Activated naive CD4-positive, alpha-beta T cell treated with anti-CD3 and anti-CD28 coated beads, Interleukin-2, amount 50 U/mL, for 24 hours (primary cell): ENCODE measurements around the gene CRYBA2.

Experiments used
- H3K27ac Mint-ChIP-seq: one replicate; pipeline ENCODE4 v1.8.0; 2021; ENCODE audit warnings: mild to moderate bottlenecking, mixed read lengths
- H3K27me3 Mint-ChIP-seq: one replicate; pipeline ENCODE4 v1.8.0; 2021; ENCODE audit warnings: mixed read lengths
- H3K36me3 Mint-ChIP-seq: one replicate; pipeline ENCODE4 v1.8.0; 2021; ENCODE audit warnings: mixed read lengths
- H3K4me1 Mint-ChIP-seq: one replicate; pipeline ENCODE4 v1.8.0; 2021; ENCODE audit warnings: mixed read lengths
- H3K4me3 Mint-ChIP-seq: one replicate; pipeline ENCODE4 v1.8.0; 2021; ENCODE audit warnings: mild to moderate bottlenecking, mixed read lengths
- H3K9me3 Mint-ChIP-seq: one replicate; pipeline ENCODE4 v1.8.0; 2021; ENCODE audit warnings: mixed read lengths

CRYBA2 gene

GRCh38 chr2:218995972-218996711 is 2.9 kb upstream of the CRYBA2 start:
- H3K4me1 Mint-ChIP-seq, result peaks cover 7% of the 10 kb centered on the region
- no peaks in the 10 kb centered on the region for H3K9me3 Mint-ChIP-seq
- H3K27ac Mint-ChIP-seq, result no peak overlapping the region
- no peaks in the 10 kb centered on the region for H3K36me3 Mint-ChIP-seq
- peak overlapping the region; percentile 47 for H3K4me3 Mint-ChIP-seq
- H3K27me3 Mint-ChIP-seq, result peaks cover 51% of the 10 kb centered on the region

- no peaks in the 10 kb centered on the region for H3K9me3 Mint-ChIP-seq
- no peaks in the 10 kb centered on the region for H3K36me3 Mint-ChIP-seq
- peaks cover 55% of the 10 kb centered on the region for H3K27me3 Mint-ChIP-seq
- H3K27ac Mint-ChIP-seq, result no peak overlapping the region
- peaks cover 7% of the 10 kb centered on the region for H3K4me1 Mint-ChIP-seq
- H3K4me3 Mint-ChIP-seq, result no peak overlapping the region
These were observed 2.3 kb upstream of the CRYBA2 start for GRCh38 chr2:218995561-218995960.

GRCh38 chr2:218992703-218993344 is 398 bp downstream of the CRYBA2 start:
- Mint-ChIP-seq H3K9me3 (no peaks in the 10 kb centered on the region), H3K4me1 (peaks cover 7% of the 10 kb centered on the region), H3K36me3 (no peaks in the 10 kb centered on the region), H3K4me3 (no peak overlapping the region), H3K27ac (no peak overlapping the region), H3K27me3 (peaks cover 57% of the 10 kb centered on the region)

GRCh38 chr2:218992196-218992595 is 1.0 kb downstream of the CRYBA2 start:
- H3K36me3 Mint-ChIP-seq, result no peaks in the 10 kb centered on the region
- H3K4me3 Mint-ChIP-seq, result peak overlapping the region; percentile 16
- H3K27ac Mint-ChIP-seq, result no peak overlapping the region
- peaks cover 60% of the 10 kb centered on the region for H3K27me3 Mint-ChIP-seq
- no peaks in the 10 kb centered on the region for H3K9me3 Mint-ChIP-seq
- H3K4me1 Mint-ChIP-seq, result peaks cover 7% of the 10 kb centered on the region

- no peak overlapping the region for H3K27ac Mint-ChIP-seq
- H3K4me3 Mint-ChIP-seq, result peak overlapping the region; percentile 16
- peaks cover 62% of the 10 kb centered on the region for H3K27me3 Mint-ChIP-seq
- H3K9me3 Mint-ChIP-seq, result no peaks in the 10 kb centered on the region
- peaks cover 7% of the 10 kb centered on the region for H3K4me1 Mint-ChIP-seq
- H3K36me3 Mint-ChIP-seq, result no peaks in the 10 kb centered on the region
These were observed 1.5 kb downstream of the CRYBA2 start for GRCh38 chr2:218991674-218992168.

GRCh38 chr2:218990612-218991011 is 2.6 kb downstream of the CRYBA2 start:
- peaks cover 4% of the 10 kb centered on the region for H3K4me1 Mint-ChIP-seq
- H3K27me3 Mint-ChIP-seq, result peaks cover 67% of the 10 kb centered on the region
- no peaks in the 10 kb centered on the region for H3K9me3 Mint-ChIP-seq
- no peak overlapping the region for H3K4me3 Mint-ChIP-seq
- H3K36me3 Mint-ChIP-seq, result no peaks in the 10 kb centered on the region
- no peak overlapping the region for H3K27ac Mint-ChIP-seq

GRCh38 chr2:218990052-218990451 is 3.2 kb downstream of the CRYBA2 start:
- Mint-ChIP-seq H3K27me3 (peaks cover 62% of the 10 kb centered on the region), H3K4me1 (no peaks in the 10 kb centered on the region), H3K9me3 (no peaks in the 10 kb centered on the region), H3K36me3 (no peaks in the 10 kb centered on the region), H3K27ac (no peak overlapping the region), H3K4me3 (no peak overlapping the region)

GRCh38 chr2:218988650-218989049 is 4.6 kb downstream of the CRYBA2 start:
- Mint-ChIP-seq H3K4me1 (peaks cover 5% of the 10 kb centered on the region), H3K27me3 (peaks cover 58% of the 10 kb centered on the region), H3K9me3 (no peaks in the 10 kb centered on the region), H3K4me3 (no peak overlapping the region), H3K36me3 (no peaks in the 10 kb centered on the region), H3K27ac (no peak overlapping the region)

GRCh38 chr2:218988164-218988563 is 5.1 kb downstream of the CRYBA2 start:
- Mint-ChIP-seq H3K36me3 (no peaks in the 10 kb centered on the region), H3K4me1 (peaks cover 10% of the 10 kb centered on the region), H3K9me3 (no peaks in the 10 kb centered on the region), H3K27me3 (peaks cover 62% of the 10 kb centered on the region), H3K27ac (no peak overlapping the region), H3K4me3 (no peak overlapping the region)

- Mint-ChIP-seq H3K36me3 (no peaks in the 10 kb centered on the region), H3K27me3 (peaks cover 58% of the 10 kb centered on the region), H3K4me1 (peaks cover 17% of the 10 kb centered on the region), H3K27ac (no peak overlapping the region), H3K4me3 (no peak overlapping the region), H3K9me3 (no peaks in the 10 kb centered on the region)
These were observed 7.0 kb downstream of the CRYBA2 start for GRCh38 chr2:218986148-218986761.

- Mint-ChIP-seq H3K27ac (no peak overlapping the region), H3K4me1 (peaks cover 23% of the 10 kb centered on the region), H3K9me3 (no peaks in the 10 kb centered on the region), H3K27me3 (peaks cover 55% of the 10 kb centered on the region), H3K4me3 (no peak overlapping the region), H3K36me3 (no peaks in the 10 kb centered on the region)
These were observed 7.7 kb downstream of the CRYBA2 start for GRCh38 chr2:218985325-218986091.

GRCh38 chr2:218985021-218985324 is 8.2 kb downstream of the CRYBA2 start, which contains the start of gene FEV:
Gene FEV (minus strand): TSS chr2:218985184. CDS start chr2:218985075, 109 bp downstream.
- H3K4me1 Mint-ChIP-seq, result peaks cover 26% of the 10 kb centered on the region
- peaks cover 54% of the 10 kb centered on the region for H3K27me3 Mint-ChIP-seq
- no peaks in the 10 kb centered on the region for H3K36me3 Mint-ChIP-seq
- H3K9me3 Mint-ChIP-seq, result no peaks in the 10 kb centered on the region
- H3K4me3 Mint-ChIP-seq, result peak within 1 kb of the TSS; percentile 47
- peak within 1 kb of the TSS; percentile 59 for H3K27ac Mint-ChIP-seq

- Mint-ChIP-seq H3K27ac (peak overlapping the region; percentile 59), H3K4me3 (peak overlapping the region; percentile 47), H3K4me1 (peaks cover 31% of the 10 kb centered on the region), H3K9me3 (no peaks in the 10 kb centered on the region), H3K36me3 (no peaks in the 10 kb centered on the region), H3K27me3 (peaks cover 50% of the 10 kb centered on the region)
These were observed 8.8 kb downstream of the CRYBA2 start for GRCh38 chr2:218984239-218985020.

- H3K36me3 Mint-ChIP-seq, result no peaks in the 10 kb centered on the region
These were observed 9.3 kb downstream of the CRYBA2 start for GRCh38 chr2:218983934-218984238.

More at GRCh38 chr2:218983934-218984238, 9.3 kb downstream of the CRYBA2 start:
- H3K27ac Mint-ChIP-seq, result no peak overlapping the region
- H3K4me3 Mint-ChIP-seq, result no peak overlapping the region
- peaks cover 32% of the 10 kb centered on the region for H3K4me1 Mint-ChIP-seq
- no peaks in the 10 kb centered on the region for H3K9me3 Mint-ChIP-seq
- H3K27me3 Mint-ChIP-seq, result peaks cover 46% of the 10 kb centered on the region
